CD14-positive monocyte (primary cell): ENCODE results near the gene ATP5IF1. TPM values are rescaled to one million over a fixed set of nuclear protein-coding genes. Genes with fewer than 3 reads are reported as not detected.

Experiments used
- DNase-seq, 3 donors: peaks; one replicate each; pipeline ENCODE4 v3.0.0-alpha.2; 2011 to 2022
- H2AFZ ChIP-seq: 2 replicates; pipeline ENCODE4 v1.6.0; 2012; ENCODE audit warnings: mild to moderate bottlenecking, low read depth, low read length, inconsistent platforms; ENCODE audit not compliant: insufficient read depth, poor library complexity, severe bottlenecking
- H3K27ac ChIP-seq, 2 donors: 1 replicate in 1 of 2; 2 replicates in 1 of 2; pipeline ENCODE4 v1.5.1; 2012 to 2013; ENCODE audit warnings: low read length in 2 of 2, control low read depth in 1 of 2, inconsistent platforms in 1 of 2, low read depth in 1 of 2, mild to moderate bottlenecking in 1 of 2
- H3K27me3 ChIP-seq, 2 donors: one replicate each; pipeline versions ENCODE4 v1.6.0 to v1.6.1; 2011 to 2013; ENCODE audit warnings: low read length in 2 of 2; ENCODE audit not compliant: control insufficient read depth in 2 of 2, insufficient read depth in 2 of 2
- H3K36me3 ChIP-seq, 2 donors: replicated peaks in 1 of 2; 1 replicate in 1 of 2; 2 replicates in 1 of 2; pipeline versions ENCODE4 v1.5.1 to v1.6.1; 2012 to 2013; ENCODE audit warnings: low read length in 2 of 2, control low read depth in 1 of 2, inconsistent platforms in 1 of 2, mild to moderate bottlenecking in 1 of 2; ENCODE audit not compliant: insufficient read depth in 2 of 2, control insufficient read depth in 1 of 2
- H3K4me1 ChIP-seq, 2 donors: 1 replicate in 1 of 2; 2 replicates in 1 of 2; pipeline versions ENCODE4 v1.5.1 to v1.6.1; 2012 to 2013; ENCODE audit warnings: low read length in 2 of 2, control low read depth in 1 of 2, inconsistent platforms in 1 of 2, mild to moderate bottlenecking in 1 of 2, moderate library complexity in 1 of 2; ENCODE audit not compliant: insufficient read depth in 2 of 2, control insufficient read depth in 1 of 2
- H3K4me2 ChIP-seq: replicated peaks from 2 replicates; pipeline ENCODE3; 2012; ENCODE audit warnings: low read length, moderate library complexity, mild to moderate bottlenecking; ENCODE audit not compliant: poor library complexity, severe bottlenecking; ENCODE audit errors: extremely low read depth
- H3K4me3 ChIP-seq, 3 experiments: fragments of 200-600 bp in 1 of 3; sonication (generic) in 1 of 3; replicated peaks in 1 of 3; 1 replicate in 2 of 3; 2 replicates in 1 of 3; pipeline ENCODE4 v1.5.1; 2011 to 2013; ENCODE audit warnings: low read length in 3 of 3, mild to moderate bottlenecking in 3 of 3, control low read depth in 2 of 3, low read depth in 2 of 3, inconsistent platforms in 1 of 3, moderate library complexity in 1 of 3
- H3K79me2 ChIP-seq: 2 replicates; pipeline ENCODE4 v1.6.0; 2012; ENCODE audit warnings: mild to moderate bottlenecking, control low read depth, inconsistent platforms, low read length, moderate library complexity; ENCODE audit not compliant: insufficient read depth
- H3K9ac ChIP-seq: 2 replicates; pipeline ENCODE4 v1.6.0; 2017; ENCODE audit warnings: low read length, mild to moderate bottlenecking; ENCODE audit not compliant: insufficient read depth, poor library complexity, severe bottlenecking
- H3K9me3 ChIP-seq, 2 donors: replicated peaks in 1 of 2; 1 replicate in 1 of 2; 2 replicates in 1 of 2; pipeline versions ENCODE4 v1.5.1 to v1.6.1; 2012 to 2013; ENCODE audit warnings: low read length in 2 of 2, control low read depth in 1 of 2; ENCODE audit not compliant: control insufficient read depth in 1 of 2, insufficient read depth in 1 of 2
- H4K20me1 ChIP-seq: 2 replicates; pipeline ENCODE4 v1.6.0; 2012; ENCODE audit warnings: mild to moderate bottlenecking, low read length, control low read depth, moderate library complexity; ENCODE audit not compliant: insufficient read depth
- H3K27ac Mint-ChIP-seq, 7 donors: one replicate each; pipeline ENCODE4 v1.8.0; 2020; ENCODE audit warnings: mild to moderate bottlenecking in 7 of 7, mixed read lengths in 7 of 7, moderate library complexity in 6 of 7, inconsistent platforms in 2 of 7
- H3K27me3 Mint-ChIP-seq, 3 donors: one replicate each; pipeline ENCODE4 v1.8.0; 2021 to 2022; ENCODE audit warnings: low read depth in 3 of 3, mild to moderate bottlenecking in 3 of 3, mixed read lengths in 3 of 3, moderate library complexity in 3 of 3, inconsistent platforms in 1 of 3
- H3K36me3 Mint-ChIP-seq, 2 donors: one replicate each; pipeline ENCODE4 v1.8.0; 2020; ENCODE audit warnings: mixed read lengths in 2 of 2, inconsistent platforms in 1 of 2, mild to moderate bottlenecking in 1 of 2
- H3K4me1 Mint-ChIP-seq: one replicate; pipeline ENCODE4 v1.8.0; 2020; ENCODE audit warnings: mild to moderate bottlenecking, mixed read lengths
- H3K4me3 Mint-ChIP-seq, 2 donors: one replicate each; pipeline ENCODE4 v1.8.0; 2020; ENCODE audit warnings: mild to moderate bottlenecking in 2 of 2, mixed read lengths in 2 of 2, moderate library complexity in 1 of 2
- H3K9me3 Mint-ChIP-seq, 7 donors: one replicate each; pipeline ENCODE4 v1.8.0; 2020 to 2022; ENCODE audit warnings: mixed read lengths in 7 of 7, mild to moderate bottlenecking in 6 of 7, moderate library complexity in 6 of 7, inconsistent platforms in 2 of 7
- CTCF ChIP-seq: fragments of 200-600 bp; IDR thresholded peaks from one replicate; pipeline ENCODE4 v1.8.0; 2022; ENCODE audit warnings: antibody characterized with exemption, mild to moderate bottlenecking
- WGBS: methylation state at CpG from one replicate; pipeline ENCODE4 v1.1.5; 2013; ENCODE audit warnings: missing lambda C conversion rate; ENCODE audit not compliant: insufficient coverage; 5-methylcytosine and 5-hydroxymethylcytosine counted together
- intact Hi-C, 2 donors: fragments of 100-400 bp; cut with micrococcal nuclease; formaldehyde crosslinking; loops; one replicate each; pipeline versions ENCODE4 v1.15.0 to v1.15.1; 2023
- polyA plus RNA-seq, 3 donors: library from polyadenylated mRNA; depleted of rRNA in 1 of 3; unstranded in 2 of 3; stranded (reverse) in 1 of 3; fragments of 300-500 nt in 2 of 3; fragments of >200 nt in 1 of 3; fragmentation: Illumina TruSeq in 2 of 3; gene quantifications; 1 replicate in 2 of 3; 2 replicates in 1 of 3; pipeline ENCODE4 v1.2.3, GENCODE V29; 2012 to 2021

The ATP5IF1 gene
- polyA plus RNA-seq, 3 donors: 118 to 339 (median 296) TPM

- Histone ChIP-seq H3K9me3 (no peaks in the 10 kb centered on the region), H3K4me1 (no peaks in the 10 kb centered on the region), H3K9ac (no peak overlapping the region), H3K36me3 (peaks cover 67 to 89% of the 10 kb centered on the region in 2 donors), H3K4me3 (no peak overlapping the region), H2AFZ (no peak overlapping the region), H4K20me1 (peaks cover 7% of the 10 kb centered on the region), H3K4me2 (no peak overlapping the region), H3K79me2 (peaks cover 16% of the 10 kb centered on the region), H3K27ac (no peak overlapping the region), H3K27me3 (no peaks in the 10 kb centered on the region)
- Mint-ChIP-seq H3K4me3 (no peak overlapping the region), H3K27me3 (peaks cover 0 to 1% (median 0%) of the 10 kb centered on the region in 3 donors), H3K4me1 (no peaks in the 10 kb centered on the region), H3K27ac (peak overlapping the region in 4 of 7 donors; percentile 40 to 69 (median 55)), H3K9me3 (no peaks in the 10 kb centered on the region), H3K36me3 (peaks cover 56 to 75% of the 10 kb centered on the region in 2 donors)
- no peak for DNase-seq
- 81% methylated on average over 1 of the region's 1 CpG for whole genome bisulfite sequencing
- no peak for TF ChIP-seq CTCF
- intact Hi-C loops: loop anchor here (2.0 to 5.0 kb wide), 2 partner anchors 117 to 119 kb away; no protein-coding TSS in a partner anchor
These were observed 26.2 kb upstream of the ATP5IF1 start for GRCh38 chr1:28209700-28210099.

- Histone ChIP-seq H3K36me3 (peaks cover 48 to 87% of the 10 kb centered on the region in 2 donors), H3K4me3 (no peak overlapping the region), H3K9ac (no peak overlapping the region), H4K20me1 (peaks cover 7% of the 10 kb centered on the region), H3K27me3 (no peaks in the 10 kb centered on the region), H2AFZ (no peak overlapping the region), H3K4me1 (no peaks in the 10 kb centered on the region), H3K27ac (no peak overlapping the region), H3K9me3 (no peaks in the 10 kb centered on the region), H3K79me2 (peaks cover 25% of the 10 kb centered on the region), H3K4me2 (no peak overlapping the region)
- no peak for DNase-seq
- H3K9me3 Mint-ChIP-seq: no peaks in the 10 kb centered on the region
- peaks cover 47 to 76% of the 10 kb centered on the region in 2 donors for H3K36me3 Mint-ChIP-seq
- peak overlapping the region in 1 of 7 donors; percentile 44 for H3K27ac Mint-ChIP-seq
- no peak for TF ChIP-seq CTCF
- WGBS: 100% methylated on average over 1 of the region's 2 CpGs
- peaks cover 0 to 1% (median 0%) of the 10 kb centered on the region in 3 donors for H3K27me3 Mint-ChIP-seq
- intact Hi-C loops: no loop called here
- no peak overlapping the region for H3K4me3 Mint-ChIP-seq
- no peaks in the 10 kb centered on the region for H3K4me1 Mint-ChIP-seq
These were observed 22.6 kb upstream of the ATP5IF1 start for GRCh38 chr1:28213315-28213714.
